ENCODE data around the gene VRK3.
"Not testable (repeated sequence)": the region's sequence is repeated elsewhere in the genome, so short reads cannot be mapped to it uniquely, and the experiment has no call there.

The VRK3 gene

GRCh38 chr19:50025022-50025793 is at the start of gene VRK3:
Gene VRK3, minus strand, starts transcription at chr19:50025372. Its CDS starts 9,210 bp downstream, at chr19:50016162.
- peaks cover 6% of the 10 kb centered on the region for H3K36me3 Mint-ChIP-seq
- H3K4me1 Mint-ChIP-seq = peaks cover 56% of the 10 kb centered on the region
- no peaks in the 10 kb centered on the region for H3K9me3 Mint-ChIP-seq
- peak within 1 kb of the TSS; percentile 99 for H3K27ac Mint-ChIP-seq
- peak within 1 kb of the TSS; percentile 96 for H3K4me3 Mint-ChIP-seq
- no peaks in the 10 kb centered on the region for H3K27me3 Mint-ChIP-seq

- H3K27me3 Mint-ChIP-seq, H3K27ac Mint-ChIP-seq, H3K36me3 Mint-ChIP-seq: not testable (repeated sequence)
Measured at GRCh38 chr19:50068382-50068781, 43.2 kb upstream of the VRK3 start.

DNA sequence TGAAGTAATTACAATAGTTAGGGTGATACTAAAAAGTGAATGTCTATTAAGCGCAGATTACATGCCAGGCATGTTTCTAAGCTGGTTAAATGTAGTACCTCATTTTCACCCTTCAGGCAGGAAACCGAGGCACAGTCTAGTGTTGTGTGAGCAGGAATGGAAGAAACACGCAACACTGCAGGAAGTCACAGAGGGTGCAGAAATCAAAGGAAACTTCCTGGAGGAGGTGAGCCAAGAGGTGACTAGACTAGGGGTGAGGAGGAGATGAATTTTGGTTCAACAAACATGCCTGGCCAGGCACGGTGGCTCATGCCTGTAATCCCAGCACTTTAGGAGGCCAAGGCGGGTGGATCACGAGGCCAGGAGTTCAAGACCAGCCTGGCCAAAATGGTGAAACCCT is 42.4 kb upstream of the VRK3 start:
- Mint-ChIP-seq H3K27ac (no peak overlapping the region), H3K36me3 (no peaks in the 10 kb centered on the region), H3K4me3 (no peak overlapping the region), H3K9me3 (no peaks in the 10 kb centered on the region), H3K4me1 (no peaks in the 10 kb centered on the region), H3K27me3 (peaks cover 4% of the 10 kb centered on the region)

More at GRCh38 chr19:50068382-50068781, 43.2 kb upstream of the VRK3 start:
- not testable (repeated sequence) for H3K9me3 Mint-ChIP-seq, H3K4me3 Mint-ChIP-seq, H3K4me1 Mint-ChIP-seq

- Mint-ChIP-seq H3K4me3 (no peak overlapping the region), H3K36me3 (no peaks in the 10 kb centered on the region), H3K27me3 (peaks cover 6% of the 10 kb centered on the region), H3K9me3 (no peaks in the 10 kb centered on the region), H3K4me1 (no peaks in the 10 kb centered on the region), H3K27ac (no peak overlapping the region)
Measured at GRCh38 chr19:50065938-50066337, 40.8 kb upstream of the VRK3 start.

- H3K4me3 Mint-ChIP-seq = no peak overlapping the region
- H3K27ac Mint-ChIP-seq = no peak overlapping the region
- no peaks in the 10 kb centered on the region for H3K36me3 Mint-ChIP-seq
- peaks cover 5% of the 10 kb centered on the region for H3K27me3 Mint-ChIP-seq
- no peaks in the 10 kb centered on the region for H3K9me3 Mint-ChIP-seq
- no peaks in the 10 kb centered on the region for H3K4me1 Mint-ChIP-seq
Measured at GRCh38 chr19:50061650-50062049, 36.5 kb upstream of the VRK3 start.

GRCh38 chr19:50060107-50060506 is 34.9 kb upstream of the VRK3 start:
- no peak overlapping the region for H3K4me3 Mint-ChIP-seq
- H3K27me3 Mint-ChIP-seq = peaks cover 5% of the 10 kb centered on the region
- no peaks in the 10 kb centered on the region for H3K9me3 Mint-ChIP-seq
- H3K36me3 Mint-ChIP-seq = no peaks in the 10 kb centered on the region
- H3K27ac Mint-ChIP-seq = no peak overlapping the region
- H3K4me1 Mint-ChIP-seq = no peaks in the 10 kb centered on the region

DNA sequence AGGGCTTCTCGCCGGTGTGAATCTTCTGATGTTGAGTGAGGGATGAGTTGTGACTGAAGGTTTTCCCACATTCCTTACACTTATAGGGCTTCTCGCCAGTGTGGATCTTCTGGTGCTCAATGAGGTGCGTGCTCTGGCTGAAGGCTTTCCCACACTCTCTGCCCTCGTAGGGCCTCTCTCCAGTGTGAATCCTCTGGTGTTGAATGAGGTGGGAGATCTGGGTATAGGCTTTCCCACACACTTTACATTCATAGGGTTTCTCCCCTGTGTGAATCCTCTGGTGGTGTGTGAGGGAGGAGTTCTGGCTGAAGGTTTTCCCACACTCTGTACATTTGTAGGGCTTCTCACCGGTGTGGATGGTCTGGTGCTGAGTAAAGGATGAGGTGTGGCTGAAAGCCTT is 33.9 kb upstream of the VRK3 start:
- Mint-ChIP-seq H3K27ac (no peak overlapping the region), H3K27me3 (peaks cover 5% of the 10 kb centered on the region), H3K4me1 (no peaks in the 10 kb centered on the region), H3K4me3 (no peak overlapping the region), H3K36me3 (no peaks in the 10 kb centered on the region), H3K9me3 (no peaks in the 10 kb centered on the region)

- Mint-ChIP-seq H3K4me3 (no peak overlapping the region), H3K36me3 (no peaks in the 10 kb centered on the region), H3K27me3 (peaks cover 5% of the 10 kb centered on the region), H3K4me1 (no peaks in the 10 kb centered on the region), H3K9me3 (no peaks in the 10 kb centered on the region), H3K27ac (no peak overlapping the region)
Measured at GRCh38 chr19:50058425-50058824, 33.3 kb upstream of the VRK3 start.

DNA sequence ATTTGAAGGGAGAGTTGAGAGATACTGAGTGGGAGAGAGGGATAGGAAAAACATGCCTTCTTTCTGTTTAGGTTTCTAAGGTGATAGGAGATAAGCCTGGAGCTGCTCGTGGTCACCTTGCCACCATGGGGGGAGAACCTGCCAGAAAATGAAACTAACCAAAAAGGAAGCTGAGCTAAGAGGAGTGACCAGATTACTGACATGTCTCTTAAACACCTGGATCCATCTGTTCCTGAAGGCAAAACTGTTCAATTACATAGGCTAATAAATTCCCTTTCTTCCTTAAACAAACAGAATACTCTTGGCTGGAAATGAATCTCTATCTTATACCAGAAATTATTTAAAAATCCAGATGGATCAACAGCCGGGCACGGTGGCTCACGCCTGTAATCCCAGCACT is 27.9 kb upstream of the VRK3 start:
- H3K4me1 Mint-ChIP-seq = peaks cover 16% of the 10 kb centered on the region
- no peaks in the 10 kb centered on the region for H3K36me3 Mint-ChIP-seq
- H3K27ac Mint-ChIP-seq = no peak overlapping the region
- H3K27me3 Mint-ChIP-seq = peaks cover 2% of the 10 kb centered on the region
- H3K9me3 Mint-ChIP-seq = no peaks in the 10 kb centered on the region
- no peak overlapping the region for H3K4me3 Mint-ChIP-seq

DNA sequence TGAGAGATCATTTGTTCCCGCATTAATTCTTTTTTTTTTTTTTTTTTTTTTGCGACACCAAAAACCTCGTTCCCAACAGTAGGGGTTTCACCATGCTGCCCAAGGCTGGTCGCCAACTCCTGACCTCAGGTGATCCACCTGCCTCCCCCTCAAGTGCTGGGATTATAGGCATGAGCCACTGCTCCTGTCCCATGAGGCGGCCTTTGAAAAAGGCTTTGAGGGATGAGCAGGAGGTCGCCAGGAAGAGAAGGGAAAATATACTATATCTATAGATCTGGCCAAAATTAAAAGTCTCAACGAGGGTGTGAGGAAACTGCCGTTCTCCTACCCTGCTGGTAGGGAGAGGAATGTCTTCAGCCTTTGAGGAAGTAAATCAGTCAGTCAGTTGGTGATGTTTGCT is 26.8 kb upstream of the VRK3 start:
- Mint-ChIP-seq H3K9me3 (no peaks in the 10 kb centered on the region), H3K36me3 (no peaks in the 10 kb centered on the region), H3K4me1 (peaks cover 16% of the 10 kb centered on the region), H3K27me3 (peaks cover 1% of the 10 kb centered on the region), H3K27ac (peak overlapping the region; percentile 30), H3K4me3 (peak overlapping the region; percentile 84)

- not testable (repeated sequence) for H3K27ac Mint-ChIP-seq, H3K27me3 Mint-ChIP-seq, H3K36me3 Mint-ChIP-seq, H3K9me3 Mint-ChIP-seq
- Mint-ChIP-seq H3K4me3 (peak overlapping the region; percentile 84), H3K4me1 (peaks cover 16% of the 10 kb centered on the region)
Measured at GRCh38 chr19:50051228-50051895, 26.2 kb upstream of the VRK3 start.

DNA sequence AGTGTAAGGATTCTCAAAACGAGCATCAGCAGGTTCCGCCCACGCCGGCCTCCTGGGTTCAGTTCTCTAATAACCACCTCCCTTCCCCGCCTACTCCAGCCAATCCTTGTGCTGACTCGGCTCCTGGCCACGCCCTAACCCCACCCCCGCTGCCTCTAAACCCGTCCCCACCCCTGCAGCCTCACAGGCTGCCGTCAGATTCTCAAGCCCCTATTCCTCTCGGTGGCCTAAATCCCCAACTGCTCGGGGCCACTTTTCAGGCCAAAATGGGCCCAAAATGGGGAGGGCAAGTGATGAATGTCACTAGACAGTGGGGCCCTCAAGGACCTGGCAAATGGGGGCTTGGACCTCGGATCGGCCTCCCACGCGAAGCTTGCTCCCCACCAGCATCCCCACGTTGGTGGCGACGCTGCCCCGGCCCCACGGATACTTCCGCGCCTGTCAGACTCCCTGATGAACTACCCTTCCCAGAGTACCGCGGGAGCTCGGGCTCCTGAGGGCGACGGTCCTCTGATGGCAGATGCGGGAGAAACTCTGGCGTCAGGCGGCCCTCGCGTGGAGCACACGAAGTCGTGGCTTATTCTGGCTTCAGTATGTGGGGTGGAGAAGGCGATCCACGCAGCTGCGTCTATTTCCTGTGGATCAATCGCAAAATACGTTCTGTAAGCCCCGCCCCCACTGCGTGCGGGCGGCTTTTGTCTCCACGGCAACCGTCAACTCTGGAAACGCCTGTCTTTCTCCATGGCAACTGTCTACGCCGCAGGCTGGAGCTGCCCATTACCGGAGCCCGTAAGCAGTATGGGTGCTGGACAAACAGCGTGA is 25.4 kb upstream of the VRK3 start:
- Mint-ChIP-seq H3K27me3 (no peaks in the 10 kb centered on the region), H3K4me1 (peaks cover 16% of the 10 kb centered on the region), H3K9me3 (no peaks in the 10 kb centered on the region), H3K27ac (peak overlapping the region; percentile 49), H3K36me3 (peaks cover 8% of the 10 kb centered on the region), H3K4me3 (peak overlapping the region; percentile 84)

DNA sequence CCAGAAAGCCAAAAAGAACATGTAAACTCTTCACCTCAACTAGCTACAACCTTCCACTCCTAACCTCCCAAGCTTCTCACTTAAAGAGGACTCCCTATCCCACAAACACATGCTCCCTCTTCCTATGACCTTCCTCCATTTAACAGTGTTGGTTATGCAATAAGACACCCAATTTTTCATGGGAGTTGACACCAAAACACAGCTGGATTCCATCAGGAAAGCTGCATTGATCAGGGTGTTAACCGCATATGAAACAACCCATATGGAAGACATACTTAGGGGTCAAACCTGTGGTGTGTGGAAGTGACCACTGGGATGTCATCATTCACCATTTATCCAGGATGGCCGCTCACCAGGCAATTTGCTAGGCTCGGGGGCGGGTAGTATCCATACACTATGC is 22.5 kb upstream of the VRK3 start:
- Mint-ChIP-seq H3K4me1 (peaks cover 16% of the 10 kb centered on the region), H3K4me3 (no peak overlapping the region), H3K36me3 (peaks cover 34% of the 10 kb centered on the region), H3K9me3 (peaks cover 6% of the 10 kb centered on the region), H3K27me3 (no peaks in the 10 kb centered on the region), H3K27ac (no peak overlapping the region)

GRCh38 chr19:50046649-50047503 is 21.7 kb upstream of the VRK3 start:
- peaks cover 6% of the 10 kb centered on the region for H3K9me3 Mint-ChIP-seq
- H3K4me1 Mint-ChIP-seq = peaks cover 16% of the 10 kb centered on the region
- H3K27ac Mint-ChIP-seq = no peak overlapping the region
- no peaks in the 10 kb centered on the region for H3K27me3 Mint-ChIP-seq
- H3K36me3 Mint-ChIP-seq = peaks cover 40% of the 10 kb centered on the region
- H3K4me3 Mint-ChIP-seq = no peak overlapping the region

DNA sequence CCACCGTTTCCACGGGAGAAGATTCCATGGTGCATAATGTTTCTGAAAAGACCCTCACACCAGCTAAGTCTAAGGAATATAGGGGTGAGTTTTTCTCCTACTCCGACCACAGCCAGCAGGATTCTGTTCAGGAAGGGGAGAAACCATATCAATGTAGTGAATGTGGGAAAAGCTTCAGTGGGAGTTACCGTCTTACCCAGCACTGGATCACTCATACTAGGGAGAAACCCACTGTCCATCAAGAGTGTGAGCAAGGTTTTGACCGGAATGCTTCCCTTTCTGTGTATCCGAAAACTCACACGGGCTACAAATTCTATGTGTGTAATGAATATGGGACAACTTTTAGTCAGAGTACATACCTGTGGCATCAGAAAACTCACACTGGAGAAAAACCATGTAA is 19.8 kb upstream of the VRK3 start:
- H3K27ac Mint-ChIP-seq = no peak overlapping the region
- no peak overlapping the region for H3K4me3 Mint-ChIP-seq
- H3K27me3 Mint-ChIP-seq = no peaks in the 10 kb centered on the region
- H3K36me3 Mint-ChIP-seq = peaks cover 47% of the 10 kb centered on the region
- H3K4me1 Mint-ChIP-seq = peaks cover 4% of the 10 kb centered on the region
- peaks cover 6% of the 10 kb centered on the region for H3K9me3 Mint-ChIP-seq

All from activated naive CD4-positive, alpha-beta T cell treated with anti-CD3 and anti-CD28 coated beads, Interleukin-2, amount 50 U/mL, for 24 hours (primary cell).